ENCODE measurements around the gene BACE1.
"Not testable (repeated sequence)": the region's sequence is repeated elsewhere in the genome, so short reads cannot be mapped to it uniquely, and the experiment has no call there.

The BACE1 gene

DNA sequence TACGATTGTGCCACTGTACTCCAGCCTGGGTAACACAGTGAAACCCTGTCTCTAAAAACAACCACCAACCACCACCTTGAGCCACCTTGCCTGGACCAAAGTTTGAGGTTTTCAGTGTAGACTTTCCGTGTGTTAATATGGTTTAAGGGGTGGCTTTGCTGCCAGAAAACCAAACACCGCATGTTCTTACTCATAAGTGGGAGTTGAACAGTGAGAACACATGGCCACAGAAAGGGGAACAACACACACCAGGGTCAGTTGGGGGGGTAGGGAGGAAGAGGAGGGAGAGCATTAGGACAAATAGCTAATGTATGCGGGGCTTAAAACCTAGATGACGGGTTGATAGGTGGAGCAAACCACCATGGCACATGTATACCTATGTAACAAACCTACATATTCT lies 43.9 kb downstream of the BACE1 start:
- not testable (repeated sequence) for DNase-seq

DNA sequence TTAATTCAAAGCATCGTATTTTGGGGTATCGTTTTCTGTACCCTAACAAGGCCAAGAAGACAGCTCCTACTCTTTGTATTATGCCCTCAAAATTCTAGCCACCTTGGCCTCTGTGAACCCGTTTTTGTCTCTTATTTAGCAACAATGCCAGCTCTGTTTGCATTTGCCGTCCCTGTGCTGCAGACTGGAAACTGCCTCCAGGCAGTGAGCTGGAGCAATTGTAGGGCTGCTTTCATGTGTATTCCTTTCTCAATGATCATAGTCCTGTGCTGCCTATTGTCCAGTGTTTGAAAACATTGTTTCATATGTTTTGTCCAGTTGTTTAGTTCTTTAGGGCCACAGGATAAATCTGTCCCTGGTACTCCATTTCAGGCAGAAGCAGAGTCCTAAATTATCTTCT lies 44.8 kb downstream of the BACE1 start:
- DNase-seq = no peak

DNA sequence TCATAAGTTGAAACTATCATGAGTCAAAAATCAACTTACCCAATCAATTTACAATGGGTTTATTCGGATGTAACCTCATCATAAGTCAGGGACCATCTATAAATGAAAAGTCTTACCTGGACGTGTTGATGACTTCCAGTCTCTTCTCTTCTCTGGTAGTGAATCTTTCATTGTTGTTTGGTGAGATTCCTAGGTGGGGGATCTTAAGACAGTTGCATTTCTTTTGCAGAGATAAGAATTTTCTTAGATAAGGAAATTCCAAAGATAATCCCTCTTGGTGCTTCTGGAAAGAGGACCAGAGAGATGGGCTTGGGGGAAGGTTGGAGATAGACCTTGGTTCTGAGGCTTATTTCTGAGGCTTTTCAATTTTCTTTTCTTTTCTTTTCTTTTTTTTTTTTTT lies 46.2 kb downstream of the BACE1 start:
- no peak for DNase-seq

DNA sequence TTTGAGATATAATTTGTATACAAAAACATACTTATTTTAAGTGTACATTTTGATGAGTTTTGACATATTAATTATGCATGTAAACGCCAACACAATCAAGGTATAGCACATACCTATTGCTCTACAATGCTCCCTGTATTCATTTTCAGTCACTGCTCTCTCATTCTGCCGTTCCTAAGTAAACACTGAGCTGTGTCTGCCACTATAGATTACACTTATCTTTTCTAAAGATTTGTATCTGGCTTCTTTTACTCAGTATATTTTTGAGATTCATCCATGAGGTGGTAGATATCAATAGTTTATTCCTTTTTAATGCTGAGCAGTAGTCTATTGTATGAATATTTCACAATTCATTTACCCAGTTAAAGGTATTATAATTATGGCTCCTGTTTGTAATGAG lies 50.3 kb downstream of the BACE1 start:
- no peak for DNase-seq

DNA sequence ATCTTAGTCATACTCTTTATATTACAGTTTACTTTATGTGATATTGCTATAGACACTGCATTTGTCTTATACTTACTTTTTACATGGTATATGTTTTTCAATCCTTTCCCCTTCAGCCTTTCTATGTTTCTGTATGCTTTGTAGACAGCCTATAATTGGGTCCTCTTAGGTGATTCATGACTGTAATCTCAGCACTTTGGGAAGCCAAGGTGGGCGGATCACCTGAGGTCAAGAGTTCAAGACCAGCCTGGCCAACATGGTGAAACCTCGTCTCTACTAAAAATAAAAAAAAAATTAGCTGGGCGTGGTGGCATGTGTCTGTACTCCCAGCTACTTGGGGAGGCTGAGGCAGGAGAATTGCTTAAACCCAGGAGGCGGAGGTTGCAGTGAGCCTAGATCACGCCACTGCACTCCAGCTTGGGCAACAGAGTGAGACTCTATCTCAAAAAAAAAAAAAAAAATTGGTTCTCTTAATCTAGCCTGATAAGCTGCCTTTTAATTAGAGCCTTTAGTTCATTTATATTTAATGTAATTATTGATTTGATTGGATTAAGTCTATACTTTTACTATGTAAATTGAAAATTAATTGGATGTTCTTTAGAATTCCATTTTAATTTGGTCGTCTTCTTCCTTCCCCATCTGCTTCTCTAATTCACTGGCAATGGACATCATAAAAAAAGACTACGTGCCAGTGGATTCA lies 51.3 kb downstream of the BACE1 start:
- not testable (repeated sequence) for DNase-seq

DNA sequence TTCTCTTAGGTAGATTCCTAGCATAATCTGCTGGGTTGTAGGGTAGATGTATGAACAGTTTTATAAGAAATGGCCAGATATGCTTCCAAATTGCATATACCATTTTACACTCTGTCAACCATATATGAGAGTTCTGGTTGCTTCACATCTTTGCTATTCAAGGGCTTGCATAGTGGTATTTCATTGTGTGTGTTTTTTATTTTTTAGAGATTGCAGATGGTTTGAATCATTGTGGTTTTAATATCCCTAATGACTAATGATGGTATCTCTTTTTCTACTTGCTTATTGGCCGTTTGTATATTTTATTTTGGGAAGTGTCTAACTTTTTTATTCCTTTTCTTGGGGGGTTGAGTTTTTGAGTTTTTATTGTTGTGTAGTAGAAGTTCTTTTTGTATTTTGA lies 56.6 kb downstream of the BACE1 start:
- DNase-seq = no peak

DNA sequence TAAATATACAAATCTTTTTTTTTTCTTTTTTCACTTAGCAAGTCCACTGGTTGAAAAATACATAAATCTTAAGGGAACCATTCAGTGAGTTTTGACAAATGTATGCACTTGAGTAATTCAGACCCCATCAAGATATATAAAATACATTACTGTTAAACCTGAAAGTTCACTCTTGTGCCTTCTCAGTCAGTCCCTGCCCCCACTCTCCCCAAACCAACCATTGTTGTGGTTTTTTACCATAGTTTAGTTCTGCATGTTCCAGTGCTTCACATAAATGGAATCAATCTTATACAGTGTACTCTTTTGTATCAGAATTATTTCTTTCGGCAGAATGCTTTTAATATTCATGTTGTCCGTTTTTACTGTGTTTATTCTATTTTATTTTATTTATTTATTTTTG lies 57.5 kb downstream of the BACE1 start:
- no peak for DNase-seq

DNA sequence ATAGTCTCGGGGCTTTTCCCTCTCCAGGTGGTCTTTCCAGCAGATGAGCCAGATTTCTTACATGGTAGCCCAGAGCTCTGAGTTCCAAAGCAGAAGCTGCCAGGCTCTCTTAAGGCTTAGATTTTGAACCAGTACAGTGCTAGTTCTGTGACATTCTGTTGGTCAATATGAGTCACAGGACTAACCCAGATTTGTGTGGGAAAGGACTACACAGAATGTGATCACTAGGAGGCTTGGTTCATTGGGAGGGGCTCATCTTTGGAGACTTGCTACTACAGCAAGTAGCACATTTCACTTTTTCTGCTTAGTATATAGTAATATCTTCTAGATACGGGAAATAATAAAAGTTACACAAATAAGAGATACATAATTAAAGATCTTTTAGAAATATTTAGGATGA lies 59.5 kb downstream of the BACE1 start:
- no peak for DNase-seq

DNA sequence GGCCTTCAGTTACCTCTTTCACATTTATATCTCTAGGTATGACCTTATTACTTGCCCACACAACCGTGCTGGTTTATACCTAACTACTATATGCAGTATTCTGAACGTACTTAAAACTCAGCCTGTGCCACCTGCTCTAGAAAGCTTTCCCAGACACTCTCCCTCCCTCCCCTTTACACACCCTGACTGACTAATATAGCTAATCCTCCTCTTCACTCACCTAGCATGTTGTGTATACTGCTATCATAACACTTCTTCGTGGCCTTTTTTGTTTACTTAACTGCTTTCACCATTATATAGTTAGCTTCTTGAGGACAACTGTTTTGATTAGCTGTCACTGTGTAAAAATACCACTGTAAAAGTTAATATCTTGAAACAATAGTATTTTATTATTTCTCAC lies 60.1 kb downstream of the BACE1 start:
- DNase-seq = no peak

DNA sequence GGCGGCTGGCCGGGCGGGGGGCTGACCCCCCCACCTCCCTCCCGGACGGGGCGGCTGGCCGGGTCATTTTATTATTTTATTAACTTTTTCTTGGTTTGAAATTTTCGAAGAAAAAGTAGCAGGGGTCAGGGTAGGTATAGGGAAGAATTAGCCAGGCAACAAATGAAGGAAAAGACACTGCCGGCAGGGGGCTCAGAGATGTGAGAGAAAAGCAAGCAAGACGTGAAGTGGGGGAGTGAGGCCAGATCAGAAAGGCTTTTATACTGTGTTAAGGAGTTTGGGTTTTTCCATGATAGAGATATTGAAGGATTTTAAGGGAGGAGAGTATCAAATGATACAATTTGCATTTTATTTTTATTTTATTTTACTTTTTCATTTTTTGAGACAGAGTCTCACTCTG lies 64.5 kb downstream of the BACE1 start:
- no peak for DNase-seq

DNA sequence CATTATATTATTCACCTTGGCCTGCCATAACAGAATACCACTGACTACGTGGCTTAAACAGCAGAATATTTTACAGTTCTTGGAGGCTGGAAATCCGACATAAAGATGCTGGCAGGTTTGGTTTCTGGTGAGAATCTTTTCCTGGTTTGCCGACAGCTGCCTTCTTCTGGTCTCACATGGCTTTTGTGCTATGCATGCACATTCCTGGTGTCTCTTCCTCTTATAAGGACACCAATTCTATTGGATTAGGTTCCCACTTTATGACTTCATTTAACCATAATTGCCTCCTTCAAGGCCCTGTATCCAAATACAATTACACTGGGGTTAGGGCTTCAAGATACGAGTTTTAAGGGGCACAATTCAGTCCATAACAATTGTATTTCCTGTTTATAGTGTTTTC lies 66.5 kb downstream of the BACE1 start:
- DNase-seq = no peak

DNA sequence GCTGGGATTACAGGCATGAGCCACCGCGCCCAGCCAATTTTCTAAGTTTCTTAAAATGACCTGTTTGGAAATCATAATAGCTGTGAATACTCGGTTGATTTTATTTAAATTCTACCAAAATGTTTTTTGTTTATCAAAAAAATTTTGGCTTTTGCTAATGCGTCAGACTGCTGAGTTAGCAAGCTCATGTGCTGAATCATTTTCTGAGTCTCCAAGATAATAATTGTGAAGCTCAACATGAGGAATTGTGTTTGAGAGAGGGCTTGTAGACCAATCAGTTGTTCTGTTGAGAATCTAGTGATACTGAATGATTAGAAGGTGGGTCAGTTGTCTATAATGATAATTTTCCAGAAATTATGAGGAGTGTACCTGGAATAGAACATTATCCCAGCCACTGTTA lies 67.7 kb downstream of the BACE1 start:
- DNase-seq = no peak

DNA sequence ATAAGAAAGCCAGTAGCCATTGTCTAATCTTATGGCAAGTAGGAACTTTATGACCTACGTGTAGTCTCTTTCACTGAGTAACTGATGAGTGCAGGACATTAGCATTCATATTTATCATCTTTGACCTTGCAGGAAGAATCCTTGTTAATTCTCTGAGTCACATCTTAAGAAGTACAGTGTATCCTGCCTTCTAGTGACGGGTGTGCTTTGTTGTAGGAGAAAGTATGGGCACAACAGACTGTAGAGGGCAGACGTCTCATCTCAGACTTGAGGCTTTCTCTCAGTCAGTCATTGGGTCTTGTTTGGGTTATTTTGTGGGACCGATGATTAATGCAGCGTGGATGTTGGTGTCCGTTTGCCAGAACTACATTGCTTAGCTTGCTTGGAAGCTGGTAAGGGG lies 76.8 kb downstream of the BACE1 start:
- DNase-seq = peak in 1 of 2 experiments; percentile 3

DNA sequence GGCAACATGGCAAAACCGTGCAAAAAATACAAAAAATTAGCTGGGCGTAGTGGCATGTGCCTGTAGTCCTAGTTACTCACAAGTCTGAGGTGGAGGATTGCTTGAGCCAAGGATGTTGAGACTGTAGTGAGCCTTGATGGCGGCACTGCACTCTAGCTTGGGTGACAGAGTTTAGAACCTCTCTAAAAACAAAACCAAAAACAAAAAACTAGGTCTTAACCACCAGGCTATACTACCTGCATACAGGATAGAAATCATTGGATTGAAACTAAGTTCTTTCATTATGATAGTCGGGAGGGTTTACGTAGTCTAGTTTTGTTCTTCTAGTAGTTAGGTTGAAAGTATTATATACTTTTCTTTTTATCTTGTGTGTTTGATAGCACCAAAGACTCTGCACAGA lies 77.8 kb downstream of the BACE1 start:
- no peak for DNase-seq

Data from SW 1271 (cell line).